HCT116 (cell line): ENCODE results near the gene THNSL1. TPM values are rescaled to one million over a fixed set of nuclear protein-coding genes. Genes with fewer than 3 reads are reported as not detected.

ENCODE experiments used
- ATAC-seq: fragments of 200-7000 bp; cut with Tn5 transposase; 2 replicates; pipeline ENCODE4 v1.9.1; 2020; ENCODE audit warnings: mild to moderate bottlenecking, moderate library complexity
- BruUV-seq: library from RNA; stranded (reverse); fragments of 400-500 nt; replicated peaks from 2 replicates; lab custom pipeline; 2021; lab: Mats Ljungman, UMichigan
- CTCF ChIA-PET: fragments of 300-600 bp; sonication (Branson Sonifier 250); formaldehyde crosslinking; loops from one replicate; lab custom pipeline; 2021; ENCODE audit warnings: antibody characterized with exemption; lab: Charles Lee
- POLR2A ChIA-PET: fragments of 300-600, 350-600 bp; sonication (Branson Sonifier 250); formaldehyde crosslinking; loops from one replicate; lab custom pipeline; 2021; ENCODE audit warnings: antibody characterized with exemption; lab: Charles Lee
- RAD21 ChIA-PET, 2 experiments: fragments of 300-600 bp; sonication (Branson Sonifier 250); formaldehyde crosslinking; loops; one replicate each; lab custom pipeline; 2023; ENCODE audit warnings: low total read pairs in 2 of 2; ENCODE audit not compliant: uncharacterized antibody in 2 of 2, unreplicated experiment in 2 of 2, low non-redundant PET in 1 of 2; lab: Charles Lee
- DNase-seq: peaks from one replicate; pipeline ENCODE4 v3.0.0-alpha.2; 2010; ENCODE audit warnings: low read depth, low spot score
- H2AFZ ChIP-seq: fragments of 200-600 bp; shearing (Covaris generic), sonication (generic); 2 replicates; pipeline ENCODE4 v1.6.1; 2017; ENCODE audit warnings: low read depth, mixed run types, mixed read lengths, antibody characterized with exemption, low read length; ENCODE audit not compliant: poor library complexity, severe bottlenecking
- H3K27ac ChIP-seq: 2 replicates; pipeline ENCODE4 v1.5.1; 2012; ENCODE audit warnings: low read depth, low read length
- H3K27me3 ChIP-seq: fragments of 200-600 bp; sonication (generic); 2 replicates; pipeline ENCODE4 v1.6.1; 2016; ENCODE audit warnings: mixed run types, low read length, mixed read lengths; ENCODE audit not compliant: insufficient read depth
- H3K36me3 ChIP-seq, 2 experiments: fragments of 200-500 bp in 1 of 2; fragments of 200-600 bp in 1 of 2; sonication (Bioruptor generic) in 1 of 2; sonication (generic) in 1 of 2; 2 replicates each; pipeline versions ENCODE4 v1.5.1 to v1.6.1; 2014 to 2016; ENCODE audit warnings: low read length in 2 of 2, inconsistent platforms in 1 of 2, mixed read lengths in 1 of 2, mixed run types in 1 of 2; ENCODE audit not compliant: insufficient read depth in 2 of 2, control insufficient read depth in 1 of 2
- H3K4me1 ChIP-seq, 2 experiments: fragments of 200-600 bp in 1 of 2; sonication (generic) in 1 of 2; 2 replicates each; pipeline versions ENCODE4 v1.5.1 to v1.6.1; 2012 to 2017; ENCODE audit warnings: low read length in 2 of 2, inconsistent platforms in 1 of 2, mild to moderate bottlenecking in 1 of 2, mixed read lengths in 1 of 2, mixed run types in 1 of 2, moderate library complexity in 1 of 2; ENCODE audit not compliant: insufficient read depth in 2 of 2, control insufficient read depth in 1 of 2
- H3K4me2 ChIP-seq: fragments of 200-600 bp; sonication (generic); 2 replicates; pipeline ENCODE4 v1.6.1; 2017; ENCODE audit warnings: mixed run types, low read length, mixed read lengths
- H3K4me3 ChIP-seq, 2 experiments: fragments of 200-600 bp in 1 of 2; sonication (generic) in 1 of 2; replicated peaks in 1 of 2; 2 replicates each; pipeline ENCODE4 v1.5.1; 2011 to 2016; ENCODE audit warnings: low read length in 2 of 2, control low read depth in 1 of 2, low read depth in 1 of 2, mild to moderate bottlenecking in 1 of 2, mixed read lengths in 1 of 2, mixed run types in 1 of 2
- H3K79me2 ChIP-seq: fragments of 200-600 bp; sonication (generic); 2 replicates; pipeline ENCODE4 v1.6.1; 2017; ENCODE audit warnings: mild to moderate bottlenecking, mixed run types, low read length, moderate library complexity, mixed read lengths; ENCODE audit not compliant: insufficient read depth
- H3K9ac ChIP-seq: fragments of 200-600 bp; sonication (generic); 2 replicates; pipeline ENCODE4 v1.6.1; 2016; ENCODE audit warnings: low read length, mixed read lengths
- H3K9me2 ChIP-seq: fragments of 200-600 bp; sonication (generic), shearing (Covaris generic); 2 replicates; pipeline ENCODE4 v1.6.1; 2017; ENCODE audit warnings: mixed run types, mild to moderate bottlenecking, moderate library complexity; ENCODE audit not compliant: insufficient read depth
- H3K9me3 ChIP-seq, 2 experiments: fragments of 200-500 bp in 1 of 2; fragments of 200-600 bp in 1 of 2; sonication (Bioruptor generic) in 1 of 2; sonication (generic) in 1 of 2; 2 replicates each; pipeline ENCODE4 v1.6.1; 2014 to 2017; ENCODE audit warnings: low read length in 2 of 2, mixed read lengths in 2 of 2, inconsistent platforms in 1 of 2, low read depth in 1 of 2, mild to moderate bottlenecking in 1 of 2, mixed run types in 1 of 2, moderate library complexity in 1 of 2; ENCODE audit not compliant: control insufficient read depth in 1 of 2, insufficient read depth in 1 of 2
- H4K20me1 ChIP-seq: fragments of 200-600 bp; sonication (generic), shearing (Covaris generic); 2 replicates; pipeline ENCODE4 v1.6.1; 2017; ENCODE audit warnings: mixed run types, mild to moderate bottlenecking, moderate library complexity; ENCODE audit not compliant: insufficient read depth
- ATF3 ChIP-seq: IDR thresholded peaks from 2 replicates; pipeline ENCODE4 v1.6.1; 2012
- CTCF ChIP-seq, 3 experiments: fragments of 200-600 bp in 1 of 3; sonication (generic) in 1 of 3; IDR thresholded peaks in 2 of 3; conservative IDR thresholded peaks in 1 of 3; 2 replicates each; pipeline ENCODE4 v1.5.1; 2012 to 2017; ENCODE audit warnings: low read depth in 2 of 3, low read length in 2 of 3, antibody characterized with exemption in 1 of 3, borderline replicate concordance in 1 of 3, control low read depth in 1 of 3, mild to moderate bottlenecking in 1 of 3, mixed read lengths in 1 of 3, mixed run types in 1 of 3, moderate library complexity in 1 of 3; ENCODE audit not compliant: insufficient read depth in 1 of 3
- FOSL1 ChIP-seq: IDR thresholded peaks from 2 replicates; pipeline ENCODE4 v1.6.1; 2012; ENCODE audit warnings: low read depth
- POLR2A ChIP-seq: IDR thresholded peaks from 2 replicates; pipeline ENCODE4 v1.7.0; 2011; ENCODE audit warnings: borderline replicate concordance; ENCODE audit not compliant: insufficient read depth, insufficient read length; ENCODE audit errors: extremely low read depth
- POLR2AphosphoS5 ChIP-seq: IDR thresholded peaks from 2 replicates; pipeline ENCODE4 v1.6.1; 2011; ENCODE audit warnings: mild to moderate bottlenecking, low read depth, low read length, moderate library complexity
- RAD21 ChIP-seq: IDR thresholded peaks from 2 replicates; pipeline ENCODE4 v1.6.1; 2012; ENCODE audit warnings: low read depth, mild to moderate bottlenecking
- SP1 ChIP-seq: IDR thresholded peaks from 2 replicates; pipeline ENCODE4 v1.6.1; 2012; ENCODE audit warnings: low read depth
- YY1 ChIP-seq: IDR thresholded peaks from 2 replicates; pipeline ENCODE4 v1.6.1; 2011; ENCODE audit warnings: low read length, low read depth, moderate library complexity, mild to moderate bottlenecking; ENCODE audit not compliant: insufficient replicate concordance; ENCODE audit errors: extremely low read depth
- ZFX ChIP-seq: fragments of 450-650 bp; IDR thresholded peaks from 2 replicates; pipeline ENCODE4 v1.6.1; 2017
- intact Hi-C: fragments of 100-400 bp; cut with micrococcal nuclease; formaldehyde crosslinking; loops from 2 replicates; pipeline ENCODE4 v1.10.0; 2022
- total RNA-seq: library from RNA; stranded (reverse); gene quantifications from one replicate; pipeline ENCODE4 v1.2.1, GENCODE V29; 2021; ENCODE audit not compliant: unreplicated experiment
- TF ChIP-seq, protein P1 (sequence below): IDR thresholded peaks from 2 replicates; pipeline ENCODE4 v1.6.1; 2012; ENCODE audit warnings: low read depth

The THNSL1 gene
- total RNA-seq, 1 experiment from 2014 or later = 7.7 TPM

GRCh38 chr10:25017661-25018060 is 1.2 kb downstream of the THNSL1 start:
- peak overlapping the region; percentile 92; the same call in 1 of the 2 replicates for H3K27ac ChIP-seq
- peak overlapping the region; percentile 55 to 61 for H3K4me3 ChIP-seq
- H3K9me2 ChIP-seq = no peaks in the 10 kb centered on the region
- H2AFZ ChIP-seq = no peak overlapping the region
- ATAC-seq = no peak
- peak overlapping the region; percentile 71 for H3K4me2 ChIP-seq
- H3K4me1 ChIP-seq = peaks cover 10 to 29% of the 10 kb centered on the region in 2 experiments; a peak in 3 of 4 replicates
- H3K9ac ChIP-seq = peak overlapping the region; percentile 66
- DNase-seq = no peak
- no peaks in the 10 kb centered on the region for H3K9me3 ChIP-seq
- TF ChIP-seq, protein P1, sequence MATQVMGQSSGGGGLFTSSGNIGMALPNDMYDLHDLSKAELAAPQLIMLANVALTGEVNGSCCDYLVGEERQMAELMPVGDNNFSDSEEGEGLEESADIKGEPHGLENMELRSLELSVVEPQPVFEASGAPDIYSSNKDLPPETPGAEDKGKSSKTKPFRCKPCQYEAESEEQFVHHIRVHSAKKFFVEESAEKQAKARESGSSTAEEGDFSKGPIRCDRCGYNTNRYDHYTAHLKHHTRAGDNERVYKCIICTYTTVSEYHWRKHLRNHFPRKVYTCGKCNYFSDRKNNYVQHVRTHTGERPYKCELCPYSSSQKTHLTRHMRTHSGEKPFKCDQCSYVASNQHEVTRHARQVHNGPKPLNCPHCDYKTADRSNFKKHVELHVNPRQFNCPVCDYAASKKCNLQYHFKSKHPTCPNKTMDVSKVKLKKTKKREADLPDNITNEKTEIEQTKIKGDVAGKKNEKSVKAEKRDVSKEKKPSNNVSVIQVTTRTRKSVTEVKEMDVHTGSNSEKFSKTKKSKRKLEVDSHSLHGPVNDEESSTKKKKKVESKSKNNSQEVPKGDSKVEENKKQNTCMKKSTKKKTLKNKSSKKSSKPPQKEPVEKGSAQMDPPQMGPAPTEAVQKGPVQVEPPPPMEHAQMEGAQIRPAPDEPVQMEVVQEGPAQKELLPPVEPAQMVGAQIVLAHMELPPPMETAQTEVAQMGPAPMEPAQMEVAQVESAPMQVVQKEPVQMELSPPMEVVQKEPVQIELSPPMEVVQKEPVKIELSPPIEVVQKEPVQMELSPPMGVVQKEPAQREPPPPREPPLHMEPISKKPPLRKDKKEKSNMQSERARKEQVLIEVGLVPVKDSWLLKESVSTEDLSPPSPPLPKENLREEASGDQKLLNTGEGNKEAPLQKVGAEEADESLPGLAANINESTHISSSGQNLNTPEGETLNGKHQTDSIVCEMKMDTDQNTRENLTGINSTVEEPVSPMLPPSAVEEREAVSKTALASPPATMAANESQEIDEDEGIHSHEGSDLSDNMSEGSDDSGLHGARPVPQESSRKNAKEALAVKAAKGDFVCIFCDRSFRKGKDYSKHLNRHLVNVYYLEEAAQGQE = no peak
- TF ChIP-seq FOSL1 = no peak
- TF ChIP-seq ATF3 = no peak
- TF ChIP-seq CTCF (IDR thresholded peaks at IDR 0.05 in 2 of 3, conservative IDR thresholded peaks at IDR 0.05 in 1 of 3; ENCODE audit: borderline replicate concordance in 1 of 3, insufficient read depth in 1 of 3, low read depth in 2 of 3, low read length in 2 of 3) = no peak
- TF ChIP-seq POLR2AphosphoS5 = no peak
- no peak for TF ChIP-seq ZFX
- TF ChIP-seq SP1 = no peak
- TF ChIP-seq YY1 = no peak
- TF ChIP-seq POLR2A = no peak
- TF ChIP-seq RAD21 = no peak
- no peaks in the 10 kb centered on the region for H3K79me2 ChIP-seq
- no peaks in the 10 kb centered on the region for H3K27me3 ChIP-seq
- ChIA-PET POLR2A (no interaction called here), RAD21 (no interaction called here), CTCF (no interaction called here)
- intact Hi-C loops = loop anchor here (2.0 kb wide), 2 partner anchors 45 to 293 kb away; no protein-coding TSS in a partner anchor
- BruUV-seq = no TSS peak
- no peaks in the 10 kb centered on the region for H3K36me3 ChIP-seq
- H4K20me1 ChIP-seq = no peaks in the 10 kb centered on the region
